OCI-LY7 (cell line): ENCODE measurements around the gene ABCA5. TPM values are rescaled to one million over a fixed set of nuclear protein-coding genes. Genes with fewer than 3 reads are reported as not detected.

ENCODE experiments used
- BruUV-seq: library from RNA; stranded (reverse); fragments of 400-500 nt; replicated peaks from 2 replicates; lab custom pipeline; 2021; lab: Mats Ljungman, UMichigan
- CTCF ChIA-PET: fragments of 300-600 bp; sonication (Branson Sonifier 250); formaldehyde crosslinking; loops from one replicate; lab custom pipeline; 2022; ENCODE audit warnings: antibody characterized with exemption; ENCODE audit not compliant: unreplicated experiment; lab: Charles Lee
- POLR2A ChIA-PET: fragments of 300-600 bp; sonication (Branson Sonifier 250); formaldehyde crosslinking; loops from one replicate; lab custom pipeline; 2022; ENCODE audit warnings: antibody characterized with exemption; lab: Charles Lee
- DNase-seq: peaks from one replicate; pipeline ENCODE4 v3.0.0-alpha.2; 2015; ENCODE audit warnings: low spot score
- H2AFZ ChIP-seq: fragments of 200-600 bp; sonication (generic), shearing (Covaris generic); 2 replicates; pipeline ENCODE4 v1.6.1; 2014; ENCODE audit warnings: mild to moderate bottlenecking, antibody characterized with exemption, low read length, moderate library complexity
- H3K27ac ChIP-seq: fragments of 200-600 bp; sonication (generic); 2 replicates; pipeline ENCODE4 v1.5.1; 2014; ENCODE audit warnings: mixed run types, low read depth, mild to moderate bottlenecking, moderate library complexity, low read length, inconsistent platforms; ENCODE audit not compliant: poor library complexity, severe bottlenecking
- H3K36me3 ChIP-seq: fragments of 200-600 bp; sonication (generic); 2 replicates; pipeline ENCODE4 v1.6.1; 2014; ENCODE audit warnings: mild to moderate bottlenecking, antibody characterized with exemption, low read length, moderate library complexity, mixed read lengths; ENCODE audit not compliant: insufficient read depth
- H3K4me1 ChIP-seq: fragments of 200-600 bp; sonication (generic); 2 replicates; pipeline ENCODE4 v1.5.1; 2014; ENCODE audit warnings: mild to moderate bottlenecking, low read length; ENCODE audit not compliant: insufficient read depth, poor library complexity, severe bottlenecking
- H3K4me2 ChIP-seq: fragments of 200-600 bp; sonication (generic); 2 replicates; pipeline ENCODE4 v1.6.1; 2014; ENCODE audit warnings: mild to moderate bottlenecking, low read length
- H3K4me3 ChIP-seq: fragments of 200-600 bp; sonication (generic); 2 replicates; pipeline ENCODE4 v1.5.1; 2014; ENCODE audit warnings: mild to moderate bottlenecking, low read depth, low read length; ENCODE audit not compliant: poor library complexity, severe bottlenecking
- H3K79me2 ChIP-seq: fragments of 200-600 bp; sonication (generic); 2 replicates; pipeline ENCODE4 v1.6.1; 2016; ENCODE audit warnings: low read depth, mild to moderate bottlenecking, low read length, moderate library complexity, mixed read lengths; ENCODE audit not compliant: insufficient read depth
- H3K9me2 ChIP-seq: fragments of 200-600 bp; sonication (generic); 2 replicates; pipeline ENCODE4 v1.6.1; 2016; ENCODE audit warnings: mild to moderate bottlenecking, low read length, mixed read lengths; ENCODE audit not compliant: insufficient read depth
- H3K9me3 ChIP-seq: fragments of 200-600 bp; sonication (generic); 2 replicates; pipeline ENCODE4 v1.6.1; 2014; ENCODE audit warnings: mild to moderate bottlenecking, mixed run types, low read length, mixed read lengths
- H4K20me1 ChIP-seq: fragments of 200-600 bp; sonication (generic); 2 replicates; pipeline ENCODE4 v1.6.1; 2014; ENCODE audit warnings: mild to moderate bottlenecking, antibody characterized with exemption, low read length, moderate library complexity, mixed read lengths; ENCODE audit not compliant: insufficient read depth
- CTCF ChIP-seq: fragments of 200-600 bp; sonication (generic); conservative IDR thresholded peaks from 2 replicates; pipeline ENCODE4 v1.5.1; 2014; ENCODE audit warnings: mild to moderate bottlenecking, antibody characterized with exemption, low read length, moderate library complexity, mixed read lengths
- EZH2phosphoT487 ChIP-seq: fragments of 200-600 bp; sonication (generic); IDR thresholded peaks from 2 replicates; pipeline ENCODE4 v1.6.1; 2018; ENCODE audit warnings: low read depth, borderline replicate concordance, mild to moderate bottlenecking, mixed run types, antibody characterized with exemption, low read length, moderate library complexity, mixed read lengths
- intact Hi-C: fragments of 100-400 bp; cut with micrococcal nuclease; formaldehyde crosslinking; loops from one replicate; pipeline ENCODE4 v1.10.0; 2022; ENCODE audit not compliant: unreplicated experiment
- total RNA-seq, 2 experiments: library from RNA; depleted of rRNA in 1 of 2; stranded (reverse); fragments of >200 nt in 1 of 2; shearing (Covaris generic) in 1 of 2; gene quantifications; 2 replicates each; pipeline ENCODE4 v1.2.3, GENCODE V29; 2014 to 2022

Gene ABCA5
- total RNA-seq, 2 experiments from 2014 or later: 14.7 to 25.3 TPM

GRCh38 chr17:69361156-69361555 lies 34.2 kb upstream of the ABCA5 start:
- Histone ChIP-seq H3K36me3 (no peaks in the 10 kb centered on the region), H3K79me2 (no peaks in the 10 kb centered on the region), H3K27ac (no peak overlapping the region), H3K9me3 (no peaks in the 10 kb centered on the region), H3K4me3 (no peak overlapping the region), H3K4me2 (no peak overlapping the region), H3K4me1 (no peaks in the 10 kb centered on the region), H3K9me2 (no peaks in the 10 kb centered on the region), H2AFZ (no peak overlapping the region), H4K20me1 (no peaks in the 10 kb centered on the region)
- ChIA-PET POLR2A (interaction anchor here (0.6 to 0.9 kb wide), 4 partner anchors 54 to 192 kb away, joined by 3 to 4 read pairs (median 4); no protein-coding TSS in a partner anchor), CTCF (no interaction called here)
- intact Hi-C loops: no loop called here
- TF ChIP-seq CTCF (no peak), EZH2phosphoT487 (no peak)
- BruUV-seq: no TSS peak
- no peak for DNase-seq

DNA sequence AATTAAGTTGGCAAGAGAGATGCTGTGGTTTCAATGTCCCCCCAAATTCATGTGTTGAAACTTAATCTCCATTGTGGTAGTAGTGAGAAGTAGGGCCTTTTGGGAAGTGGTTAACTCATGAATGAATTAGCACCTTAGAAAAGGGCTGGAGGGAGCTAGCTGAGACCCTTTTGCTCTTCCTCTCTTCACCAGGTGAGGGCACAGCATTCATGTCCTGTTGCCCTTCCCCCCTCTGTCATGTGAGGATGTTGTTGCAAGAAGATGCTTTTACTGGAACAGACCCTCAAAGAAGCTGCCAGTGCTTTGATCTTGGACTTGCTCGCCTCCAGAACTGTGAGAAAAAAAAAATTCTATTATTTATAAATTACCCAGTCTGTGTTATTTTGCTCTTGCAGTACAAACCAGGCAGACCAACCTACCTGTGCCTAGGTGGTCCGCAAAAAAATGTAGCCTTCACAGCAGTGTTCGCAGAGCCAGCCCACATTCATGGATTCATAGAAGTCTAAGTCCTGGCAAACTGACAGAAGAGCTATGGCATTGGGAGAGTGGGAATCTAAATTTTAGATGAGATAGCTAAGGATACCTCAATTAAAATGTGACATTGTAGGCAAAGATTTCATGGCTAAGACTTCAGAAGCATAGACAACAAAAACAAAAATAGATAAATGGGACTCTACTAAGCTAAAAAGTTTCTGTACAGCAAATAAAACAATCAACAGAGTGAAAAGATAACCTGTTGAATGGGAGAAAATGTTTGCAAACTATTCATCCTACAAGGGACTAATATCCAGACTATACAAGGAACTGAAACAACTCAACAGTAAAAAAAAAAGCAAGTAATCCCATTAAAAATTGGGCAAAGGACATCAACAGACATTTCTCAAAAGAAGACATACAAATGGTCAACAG lies 32.0 kb upstream of the ABCA5 start:
- no peak overlapping the region for H3K4me2 ChIP-seq
- H3K4me3 ChIP-seq: no peak overlapping the region
- H3K9me3 ChIP-seq: no peaks in the 10 kb centered on the region
- ChIA-PET CTCF (interaction anchor here (0.6 to 1.9 kb wide), 5 partner anchors 37 to 668 kb away, joined by 3 to 9 read pairs (median 4); partner anchors contain the start of gene MAP2K6), POLR2A (interaction anchor here (0.5 to 1.1 kb wide), 6 partner anchors 8 to 1016 kb away, joined by 3 to 4 read pairs (median 3); no protein-coding TSS in a partner anchor)
- no peaks in the 10 kb centered on the region for H3K36me3 ChIP-seq
- intact Hi-C loops: loop anchor here (1.0 kb wide), 2 partner anchors 35 to 164 kb away; no protein-coding TSS in a partner anchor
- no peaks in the 10 kb centered on the region for H3K4me1 ChIP-seq
- no peaks in the 10 kb centered on the region for H3K9me2 ChIP-seq
- H2AFZ ChIP-seq: no peak overlapping the region
- DNase-seq: peak; percentile 76
- H3K79me2 ChIP-seq: no peaks in the 10 kb centered on the region
- H3K27ac ChIP-seq: no peak overlapping the region
- TF ChIP-seq EZH2phosphoT487 (no peak), CTCF (peak; percentile 84)
- no TSS peak for BruUV-seq
- no peaks in the 10 kb centered on the region for H4K20me1 ChIP-seq
